Gastroesophageal sphincter (tissue), 2 donors: ENCODE data around the gene PTK7.

Experiments
- EP300 ChIP-seq: sonication (generic); formaldehyde crosslinking; IDR thresholded peaks from one replicate; pipeline ENCODE4 v1.6.1; 2017; ENCODE audit warnings: antibody characterized with exemption, mild to moderate bottlenecking
- POLR2A ChIP-seq, 2 donors: fragments of 450-650 bp; IDR thresholded peaks; one replicate each; pipeline ENCODE4 v1.6.1; 2017; ENCODE audit warnings: antibody characterized with exemption in 2 of 2, mild to moderate bottlenecking in 2 of 2, moderate library complexity in 1 of 2

DNA sequence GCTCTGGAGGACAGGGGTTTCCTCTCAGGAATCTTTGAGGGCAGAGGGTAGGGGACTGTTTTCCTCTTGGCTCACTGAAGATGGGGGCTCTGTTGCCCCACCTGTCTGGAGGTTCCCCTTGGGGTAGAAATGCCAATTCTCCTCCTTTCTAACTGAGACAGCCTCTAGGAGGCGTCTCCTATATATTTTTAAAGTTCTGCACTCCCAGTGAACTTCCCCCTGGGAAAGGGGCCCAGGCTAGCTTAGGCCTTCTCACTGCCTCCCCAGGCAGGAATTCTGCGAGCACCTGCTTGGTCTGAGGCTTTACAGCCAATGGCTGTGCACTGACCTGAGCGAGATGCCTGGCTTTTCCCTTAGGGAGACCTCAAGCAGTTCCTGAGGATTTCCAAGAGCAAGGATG, 70.1 kb downstream of the PTK7 start:
- TF ChIP-seq POLR2A (IDR thresholded peaks at IDR 0.05), result no peak
- TF ChIP-seq EP300, result no peak
